Measurements from ENCODE around the gene CASP3. TPM values are rescaled to one million over a fixed set of nuclear protein-coding genes. Genes with fewer than 3 reads are reported as not detected.

CASP3 gene
- total RNA-seq, 1 experiment from 2014 or later, result 65.5 TPM

DNA sequence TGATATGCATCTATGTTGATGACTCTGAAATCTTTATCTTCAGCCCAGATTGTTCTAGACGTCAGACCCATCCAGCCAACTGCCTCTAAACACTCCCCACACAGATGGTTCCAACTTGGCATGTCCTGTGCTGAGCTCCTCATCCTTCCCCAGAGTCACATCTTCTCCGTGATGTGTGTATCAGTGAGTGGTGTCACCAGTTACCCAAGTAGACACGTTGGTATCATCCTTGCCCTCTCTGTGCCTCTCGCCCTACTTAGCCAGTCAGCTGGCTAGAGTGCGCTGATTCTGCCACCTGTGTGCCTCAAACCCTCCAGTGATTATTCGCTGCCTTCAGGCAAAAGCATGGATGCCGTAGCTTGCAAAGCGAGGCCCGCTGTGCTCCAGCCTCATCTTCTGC, 18.8 kb upstream of the CASP3 start:
- DNase-seq (ENCODE audit: low spot score), result no peak
- Histone ChIP-seq H3K27me3 (replicated peaks; ENCODE audit: insufficient read depth, low read depth, low read length, poor library complexity) (no peaks in the 10 kb centered on the region), H3K4me3 (ENCODE audit: low read depth, low read length, poor library complexity, severe bottlenecking) (no peak overlapping the region), H3K9me3 (ENCODE audit: low read depth, low read length, poor library complexity, severe bottlenecking) (no peaks in the 10 kb centered on the region), H3K4me1 (ENCODE audit: insufficient read depth, low read length, poor library complexity, severe bottlenecking) (no peaks in the 10 kb centered on the region), H3K27ac (ENCODE audit: low read depth, low read length, poor library complexity, severe bottlenecking) (no peak overlapping the region), H3K36me3 (ENCODE audit: insufficient read depth, low read length, poor library complexity, severe bottlenecking) (peaks cover 26% of the 10 kb centered on the region)
- POLR2A ChIA-PET (ENCODE audit: low non-redundant PET), result no interaction called here
- TF ChIP-seq, protein P1, sequence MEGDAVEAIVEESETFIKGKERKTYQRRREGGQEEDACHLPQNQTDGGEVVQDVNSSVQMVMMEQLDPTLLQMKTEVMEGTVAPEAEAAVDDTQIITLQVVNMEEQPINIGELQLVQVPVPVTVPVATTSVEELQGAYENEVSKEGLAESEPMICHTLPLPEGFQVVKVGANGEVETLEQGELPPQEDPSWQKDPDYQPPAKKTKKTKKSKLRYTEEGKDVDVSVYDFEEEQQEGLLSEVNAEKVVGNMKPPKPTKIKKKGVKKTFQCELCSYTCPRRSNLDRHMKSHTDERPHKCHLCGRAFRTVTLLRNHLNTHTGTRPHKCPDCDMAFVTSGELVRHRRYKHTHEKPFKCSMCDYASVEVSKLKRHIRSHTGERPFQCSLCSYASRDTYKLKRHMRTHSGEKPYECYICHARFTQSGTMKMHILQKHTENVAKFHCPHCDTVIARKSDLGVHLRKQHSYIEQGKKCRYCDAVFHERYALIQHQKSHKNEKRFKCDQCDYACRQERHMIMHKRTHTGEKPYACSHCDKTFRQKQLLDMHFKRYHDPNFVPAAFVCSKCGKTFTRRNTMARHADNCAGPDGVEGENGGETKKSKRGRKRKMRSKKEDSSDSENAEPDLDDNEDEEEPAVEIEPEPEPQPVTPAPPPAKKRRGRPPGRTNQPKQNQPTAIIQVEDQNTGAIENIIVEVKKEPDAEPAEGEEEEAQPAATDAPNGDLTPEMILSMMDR (conservative IDR thresholded peaks at IDR 0.05; ENCODE audit: low read depth, low read length), result no peak
- no peak for TF ChIP-seq EZH2 (IDR thresholded peaks at IDR 0.05; ENCODE audit: borderline replicate concordance, low read depth, low read length, poor library complexity, severe bottlenecking)
- CTCF ChIA-PET, result no interaction called here
- intact Hi-C loops (cut with micrococcal nuclease; ENCODE audit: unreplicated experiment), result no loop called here
- BruUV-seq (replicated peaks), result no TSS peak

DNA sequence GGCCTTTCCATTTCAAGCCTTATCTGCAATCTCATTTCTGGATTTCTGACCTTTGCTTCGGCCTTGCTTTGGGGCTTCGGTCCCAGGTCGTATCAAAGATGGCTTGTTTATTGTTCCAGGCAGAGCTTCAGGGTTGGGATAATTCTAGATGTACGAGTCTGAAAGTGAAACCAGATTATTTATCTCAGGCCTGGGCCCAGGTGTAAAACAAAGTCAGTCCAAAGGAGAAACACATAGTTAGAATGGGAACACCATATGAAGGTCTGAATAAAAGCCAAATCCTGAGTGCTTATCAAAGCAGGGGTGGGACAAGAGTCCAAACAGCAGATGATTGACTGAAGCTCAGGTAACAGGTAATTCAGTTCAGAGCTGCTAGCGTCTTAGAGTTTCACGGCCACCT, 17.4 kb upstream of the CASP3 start:
- Histone ChIP-seq H3K36me3 (ENCODE audit: insufficient read depth, low read length, poor library complexity, severe bottlenecking) (peaks cover 23% of the 10 kb centered on the region), H3K27ac (ENCODE audit: low read depth, low read length, poor library complexity, severe bottlenecking) (no peak overlapping the region), H3K9me3 (ENCODE audit: low read depth, low read length, poor library complexity, severe bottlenecking) (no peaks in the 10 kb centered on the region), H3K4me1 (ENCODE audit: insufficient read depth, low read length, poor library complexity, severe bottlenecking) (no peaks in the 10 kb centered on the region), H3K27me3 (replicated peaks; ENCODE audit: insufficient read depth, low read depth, low read length, poor library complexity) (no peaks in the 10 kb centered on the region), H3K4me3 (ENCODE audit: low read depth, low read length, poor library complexity, severe bottlenecking) (no peak overlapping the region)
- intact Hi-C loops (cut with micrococcal nuclease; ENCODE audit: unreplicated experiment), result no loop called here
- CTCF ChIA-PET, result no interaction called here
- DNase-seq (ENCODE audit: low spot score), result no peak
- TF ChIP-seq EZH2 (IDR thresholded peaks at IDR 0.05; ENCODE audit: borderline replicate concordance, low read depth, low read length, poor library complexity, severe bottlenecking), result no peak
- TF ChIP-seq, protein P1 (conservative IDR thresholded peaks at IDR 0.05; ENCODE audit: low read depth, low read length), result no peak
- BruUV-seq (replicated peaks), result no TSS peak
- POLR2A ChIA-PET (ENCODE audit: low non-redundant PET), result no interaction called here

DNA sequence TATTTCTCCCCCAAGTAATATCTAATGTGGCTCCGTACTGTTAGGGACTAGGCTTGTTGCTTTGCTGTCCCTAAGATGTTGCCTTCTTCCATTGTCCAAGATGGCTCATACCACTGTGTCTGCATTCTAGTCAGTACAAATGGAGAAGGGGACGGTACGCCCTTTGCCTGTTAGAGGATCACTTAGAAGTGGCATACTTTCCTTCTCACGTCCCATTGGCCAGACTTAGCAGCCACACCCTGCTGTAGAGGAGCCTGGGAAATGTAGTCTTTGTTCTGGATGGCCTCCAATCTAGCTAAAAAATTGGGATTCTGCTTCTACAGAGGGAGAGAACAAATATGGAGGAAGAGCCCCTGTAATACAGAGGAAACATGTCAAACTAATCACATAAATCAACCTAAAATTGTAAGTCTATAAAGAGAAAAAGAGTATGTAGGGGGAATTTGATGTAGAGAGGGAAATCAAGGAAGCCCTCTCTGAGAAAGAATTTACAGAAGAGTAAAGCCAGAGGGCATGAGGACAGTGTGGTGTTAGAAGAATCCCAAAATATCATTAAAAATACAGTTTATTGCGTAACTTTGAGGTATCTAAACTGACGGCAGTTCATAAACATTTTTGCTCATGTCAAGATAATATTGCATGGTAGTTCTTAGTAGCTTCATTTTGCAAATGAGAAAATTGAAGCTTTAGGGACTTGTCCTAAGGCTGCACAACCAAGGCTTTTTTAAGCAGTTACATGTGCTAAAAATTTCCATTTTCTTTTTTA, 15.4 kb upstream of the CASP3 start:
- TF ChIP-seq, protein P1 (conservative IDR thresholded peaks at IDR 0.05; ENCODE audit: low read depth, low read length), result no peak
- POLR2A ChIA-PET (ENCODE audit: low non-redundant PET), result no interaction called here
- CTCF ChIA-PET, result no interaction called here
- intact Hi-C loops (cut with micrococcal nuclease; ENCODE audit: unreplicated experiment), result no loop called here
- no peaks in the 10 kb centered on the region for H3K27me3 ChIP-seq (replicated peaks; ENCODE audit: insufficient read depth, low read depth, low read length, poor library complexity)
- BruUV-seq (replicated peaks), result no TSS peak
- no peak overlapping the region for H3K27ac ChIP-seq (ENCODE audit: low read depth, low read length, poor library complexity, severe bottlenecking)
- no peaks in the 10 kb centered on the region for H3K4me1 ChIP-seq (ENCODE audit: insufficient read depth, low read length, poor library complexity, severe bottlenecking)
- DNase-seq (ENCODE audit: low spot score), result peak; percentile 48
- H3K36me3 ChIP-seq (ENCODE audit: insufficient read depth, low read length, poor library complexity, severe bottlenecking), result peaks cover 30% of the 10 kb centered on the region
- H3K4me3 ChIP-seq (ENCODE audit: low read depth, low read length, poor library complexity, severe bottlenecking), result no peak overlapping the region
- H3K9me3 ChIP-seq (ENCODE audit: low read depth, low read length, poor library complexity, severe bottlenecking), result no peaks in the 10 kb centered on the region
